ENCODE data around the gene S100B. TPM values are rescaled to one million over a fixed set of nuclear protein-coding genes. Genes with fewer than 3 reads are reported as not detected.

Gene S100B
- total RNA-seq, 1 donor from 2014 or later, result not detected

- TF ChIP-seq, protein P1, sequence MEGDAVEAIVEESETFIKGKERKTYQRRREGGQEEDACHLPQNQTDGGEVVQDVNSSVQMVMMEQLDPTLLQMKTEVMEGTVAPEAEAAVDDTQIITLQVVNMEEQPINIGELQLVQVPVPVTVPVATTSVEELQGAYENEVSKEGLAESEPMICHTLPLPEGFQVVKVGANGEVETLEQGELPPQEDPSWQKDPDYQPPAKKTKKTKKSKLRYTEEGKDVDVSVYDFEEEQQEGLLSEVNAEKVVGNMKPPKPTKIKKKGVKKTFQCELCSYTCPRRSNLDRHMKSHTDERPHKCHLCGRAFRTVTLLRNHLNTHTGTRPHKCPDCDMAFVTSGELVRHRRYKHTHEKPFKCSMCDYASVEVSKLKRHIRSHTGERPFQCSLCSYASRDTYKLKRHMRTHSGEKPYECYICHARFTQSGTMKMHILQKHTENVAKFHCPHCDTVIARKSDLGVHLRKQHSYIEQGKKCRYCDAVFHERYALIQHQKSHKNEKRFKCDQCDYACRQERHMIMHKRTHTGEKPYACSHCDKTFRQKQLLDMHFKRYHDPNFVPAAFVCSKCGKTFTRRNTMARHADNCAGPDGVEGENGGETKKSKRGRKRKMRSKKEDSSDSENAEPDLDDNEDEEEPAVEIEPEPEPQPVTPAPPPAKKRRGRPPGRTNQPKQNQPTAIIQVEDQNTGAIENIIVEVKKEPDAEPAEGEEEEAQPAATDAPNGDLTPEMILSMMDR (IDR thresholded peaks at IDR 0.05; ENCODE audit: insufficient read depth, low read length, poor library complexity, severe bottlenecking), result no peak
- no peaks in the 10 kb centered on the region for H3K36me3 ChIP-seq (ENCODE audit: control insufficient read depth, insufficient read depth, low read length)
- H3K4me3 ChIP-seq (ENCODE audit: low read depth, low read length), result no peak overlapping the region
- no peaks in the 10 kb centered on the region for H3K27me3 ChIP-seq (ENCODE audit: control insufficient read depth, insufficient read depth, low read length)
- no peak for DNase-seq (ENCODE audit: low read depth)
Observed at GRCh38 chr21:46619846-46620245, 15.0 kb upstream of the S100B start.

DNA sequence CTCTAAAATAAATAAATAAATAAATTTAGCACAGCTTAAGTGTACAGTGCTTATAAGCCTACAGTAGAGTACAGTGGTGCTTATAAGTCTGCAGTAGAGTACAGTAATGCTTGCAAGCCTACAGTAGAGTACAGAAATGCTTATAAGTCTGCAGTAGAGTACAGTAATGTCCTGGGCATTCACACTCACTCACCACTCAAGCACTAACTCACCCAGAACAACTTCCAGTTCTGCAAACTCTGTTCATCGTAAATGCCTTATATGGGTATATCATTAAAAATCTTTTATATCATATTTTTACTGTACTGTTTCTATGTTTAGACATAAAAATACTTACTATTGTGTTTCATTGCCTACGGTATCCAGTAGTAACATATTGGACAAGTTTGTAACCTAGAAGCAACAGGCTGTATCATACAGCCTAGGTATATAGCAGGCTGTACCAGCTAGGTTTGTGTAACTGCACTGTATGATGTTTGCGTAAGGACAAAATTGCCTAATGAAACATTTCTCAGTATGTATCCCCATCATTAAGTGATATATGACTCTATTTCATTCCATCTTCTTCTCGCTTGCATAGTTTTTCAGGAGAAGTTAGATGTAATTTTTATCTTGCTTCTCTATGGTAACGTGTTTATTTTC, 14.0 kb upstream of the S100B start:
- DNase-seq (ENCODE audit: low read depth), result no peak
- H3K4me3 ChIP-seq (ENCODE audit: low read depth, low read length), result no peak overlapping the region
- TF ChIP-seq, protein P1 (IDR thresholded peaks at IDR 0.05; ENCODE audit: insufficient read depth, low read length, poor library complexity, severe bottlenecking), result no peak
- H3K36me3 ChIP-seq (ENCODE audit: control insufficient read depth, insufficient read depth, low read length), result no peaks in the 10 kb centered on the region
- H3K27me3 ChIP-seq (ENCODE audit: control insufficient read depth, insufficient read depth, low read length), result no peaks in the 10 kb centered on the region

DNA sequence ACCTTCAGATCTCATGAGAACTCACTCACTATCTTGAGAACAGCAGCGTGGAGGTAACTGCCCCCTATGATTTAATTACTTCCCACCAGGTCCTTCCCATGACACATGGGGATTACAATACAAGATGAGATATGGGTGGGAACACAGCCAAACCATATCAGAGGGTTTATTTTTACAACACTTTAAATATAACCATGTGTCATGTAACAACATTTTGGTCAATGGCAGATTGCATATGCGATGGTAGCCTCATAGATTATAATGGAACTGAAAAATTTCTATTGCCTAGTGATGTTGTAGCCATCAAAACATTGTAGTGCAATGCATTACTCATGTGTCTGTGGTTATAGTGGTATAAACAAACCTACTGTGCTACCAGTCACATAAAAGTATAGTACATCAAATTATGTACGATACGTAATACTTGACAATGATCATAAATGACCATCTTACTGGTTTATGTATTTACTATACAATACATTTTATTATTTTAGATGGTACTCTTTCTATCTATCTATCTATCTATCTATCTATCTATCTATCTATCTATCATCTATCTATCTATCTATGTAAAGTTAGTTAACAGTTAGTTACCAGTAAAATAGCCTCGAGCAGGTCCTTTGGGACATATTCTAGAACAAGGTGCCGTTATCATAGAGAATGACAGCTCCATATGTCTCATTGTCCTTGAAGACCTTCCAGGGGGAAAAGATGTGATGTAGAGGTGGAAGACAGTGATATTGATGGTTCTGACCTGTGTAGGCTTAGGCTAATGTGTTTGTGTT, 12.6 kb upstream of the S100B start:
- Histone ChIP-seq H3K27me3 (ENCODE audit: control insufficient read depth, insufficient read depth, low read length) (no peaks in the 10 kb centered on the region), H3K4me3 (ENCODE audit: low read depth, low read length) (no peak overlapping the region), H3K36me3 (ENCODE audit: control insufficient read depth, insufficient read depth, low read length) (no peaks in the 10 kb centered on the region)
- TF ChIP-seq, protein P1 (IDR thresholded peaks at IDR 0.05; ENCODE audit: insufficient read depth, low read length, poor library complexity, severe bottlenecking), result no peak
- DNase-seq (ENCODE audit: low read depth), result no peak

DNA sequence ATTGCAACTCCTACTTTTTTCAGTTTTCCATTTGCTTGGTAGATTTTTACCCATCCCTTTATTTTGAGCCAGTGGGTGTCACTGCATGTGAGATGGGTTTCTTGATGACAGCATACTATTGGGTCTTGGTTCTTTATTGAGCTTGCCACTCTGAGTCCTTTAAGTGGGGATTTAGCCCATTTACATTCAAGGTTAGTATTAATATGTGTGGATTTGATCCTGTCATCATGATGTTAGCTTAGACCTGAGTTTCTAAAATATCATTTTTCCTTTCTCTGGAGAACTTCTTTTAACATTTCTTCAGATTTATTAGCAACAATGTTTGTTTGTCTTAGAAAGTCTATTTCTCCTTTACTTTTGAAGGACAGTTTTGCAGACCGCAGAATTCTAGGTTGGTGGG, 11.8 kb upstream of the S100B start:
- Histone ChIP-seq H3K4me3 (ENCODE audit: low read depth, low read length) (no peak overlapping the region), H3K36me3 (ENCODE audit: control insufficient read depth, insufficient read depth, low read length) (no peaks in the 10 kb centered on the region), H3K27me3 (ENCODE audit: control insufficient read depth, insufficient read depth, low read length) (no peaks in the 10 kb centered on the region)
- no peak for DNase-seq (ENCODE audit: low read depth)
- TF ChIP-seq, protein P1 (IDR thresholded peaks at IDR 0.05; ENCODE audit: insufficient read depth, low read length, poor library complexity, severe bottlenecking), result no peak

- no peaks in the 10 kb centered on the region for H3K36me3 ChIP-seq (ENCODE audit: control insufficient read depth, insufficient read depth, low read length)
Observed at GRCh38 chr21:46616050-46616449, 11.2 kb upstream of the S100B start.

More at GRCh38 chr21:46616050-46616449, 11.2 kb upstream of the S100B start:
- TF ChIP-seq, protein P1 (IDR thresholded peaks at IDR 0.05; ENCODE audit: insufficient read depth, low read length, poor library complexity, severe bottlenecking), result no peak
- H3K4me3 ChIP-seq (ENCODE audit: low read depth, low read length), result no peak overlapping the region
- no peaks in the 10 kb centered on the region for H3K27me3 ChIP-seq (ENCODE audit: control insufficient read depth, insufficient read depth, low read length)
- no peak for DNase-seq (ENCODE audit: low read depth)
